Gastrocnemius medialis (tissue), 4 donors: ENCODE data around the gene GJB4. TPM values are rescaled to one million over a fixed set of nuclear protein-coding genes. Genes with fewer than 3 reads are reported as not detected.

Source experiments
- ATAC-seq, 2 donors: fragments of 150-250 bp; one replicate each; pipeline ENCODE4 v1.9.1; 2016
- DNase-seq, 2 donors: peaks; one replicate each; pipeline ENCODE4 v3.0.0-alpha.2; 2019
- H3K27ac ChIP-seq, 4 donors: fragments of 200-600 bp; sonication (generic); 1 replicate in 1 of 4; 2 replicates in 3 of 4; pipeline ENCODE4 v1.5.1; 2016 to 2018; ENCODE audit warnings: mild to moderate bottlenecking in 2 of 4, moderate library complexity in 1 of 4
- H3K27me3 ChIP-seq, 3 donors: fragments of 200-600 bp; sonication (generic) in 2 of 3; 1 replicate in 1 of 3; 2 replicates in 2 of 3; pipeline versions ENCODE4 v1.5.1 to v1.6.0; 2016 to 2019; ENCODE audit warnings: mild to moderate bottlenecking in 1 of 3, moderate library complexity in 1 of 3
- H3K36me3 ChIP-seq, 2 donors: fragments of 200-600 bp; sonication (generic) in 1 of 2; one replicate each; pipeline ENCODE4 v1.5.1; 2017 to 2018
- H3K4me1 ChIP-seq, 2 donors: fragments of 200-600 bp; sonication (generic) in 1 of 2; one replicate each; pipeline ENCODE4 v1.5.1; 2016 to 2017; ENCODE audit warnings: mild to moderate bottlenecking in 2 of 2
- H3K4me3 ChIP-seq, 4 donors: fragments of 200-600 bp; sonication (generic) in 3 of 4; 1 replicate in 1 of 4; 2 replicates in 3 of 4; pipeline ENCODE4 v1.5.1; 2016 to 2019; ENCODE audit warnings: mild to moderate bottlenecking in 2 of 4
- H3K9me3 ChIP-seq, 3 donors: fragments of 200-600 bp; sonication (generic) in 2 of 3; 1 replicate in 1 of 3; 2 replicates in 2 of 3; pipeline ENCODE4 v1.5.1; 2016 to 2019
- CTCF ChIP-seq, 5 experiments: fragments of 450-650 bp in 3 of 5; fragments of 200-600 bp in 2 of 5; sonication (generic) in 2 of 5; IDR thresholded peaks in 4 of 5; conservative IDR thresholded peaks in 1 of 5; 1 replicate in 4 of 5; 2 replicates in 1 of 5; pipeline ENCODE4 v1.5.1; 2016 to 2019; ENCODE audit warnings: antibody characterized with exemption in 5 of 5, mild to moderate bottlenecking in 3 of 5, moderate library complexity in 3 of 5
- POLR2A ChIP-seq, 2 donors: fragments of 450-650 bp; IDR thresholded peaks; one replicate each; pipeline ENCODE4 v1.6.1; 2017; ENCODE audit warnings: antibody characterized with exemption in 2 of 2, mild to moderate bottlenecking in 2 of 2, moderate library complexity in 2 of 2
- in situ Hi-C, 4 donors: fragments of 200-750 bp; cut with MboI; loops; one replicate each; pipeline versions ENCODE4 v1.15.0 to v1.8.0; 2017; ENCODE audit warnings: low sequenced_read_pairs in 4 of 4
- intact Hi-C: fragments of 100-400 bp; cut with DNase I; formaldehyde crosslinking; loops from one replicate; pipeline ENCODE4 v1.15.1; 2023; ENCODE audit warnings: low total_unique reads
- total RNA-seq, 4 donors: library from RNA; depleted of rRNA; stranded (reverse); fragments of >200 nt; gene quantifications; one replicate each; pipeline versions ENCODE4 v1.1.0 to v1.2.3, GENCODE V29; 2016

GJB4 gene
- total RNA-seq, 4 donors from 2014 or later = not detected

GRCh38 chr1:34795916-34796315, 36.4 kb downstream of the GJB4 start:
- DNase-seq (no peak), ATAC-seq (no peak)
- intact Hi-C loops = no loop called here
- Histone ChIP-seq H3K9me3 (no peaks in the 10 kb centered on the region), H3K27ac (peak overlapping the region; percentile 13 to 79 (median 78)), H3K4me3 (peak overlapping the region; percentile 44 to 62 (median 51)), H3K4me1 (peaks cover 3 to 11% of the 10 kb centered on the region in 2 donors), H3K36me3 (peaks cover 0 to 10% of the 10 kb centered on the region in 2 donors), H3K27me3 (peaks cover 0 to 7% (median 2%) of the 10 kb centered on the region in 3 donors)
- TF ChIP-seq POLR2A (IDR thresholded peaks at IDR 0.05) = no peak
- TF ChIP-seq CTCF (IDR thresholded peaks at IDR 0.05 in 4 of 5, conservative IDR thresholded peaks at IDR 0.05 in 1 of 5) = no peak
- in situ Hi-C loops = no loop called here

- peak overlapping the region; percentile 44 to 62 (median 51) for H3K4me3 ChIP-seq
- H3K36me3 ChIP-seq = peaks cover 0 to 10% of the 10 kb centered on the region in 2 donors
- DNase-seq (no peak), ATAC-seq (no peak)
- no peaks in the 10 kb centered on the region for H3K9me3 ChIP-seq
- intact Hi-C loops = no loop called here
- peaks cover 3 to 7% of the 10 kb centered on the region in 2 donors for H3K4me1 ChIP-seq
- H3K27me3 ChIP-seq = peaks cover 0 to 7% (median 2%) of the 10 kb centered on the region in 3 donors
- in situ Hi-C loops = no loop called here
- H3K27ac ChIP-seq = peak overlapping the region; percentile 13 to 79 (median 78)
- TF ChIP-seq POLR2A (IDR thresholded peaks at IDR 0.05) (no peak), CTCF (IDR thresholded peaks at IDR 0.05 in 4 of 5, conservative IDR thresholded peaks at IDR 0.05 in 1 of 5) (no peak)
These were observed 37.5 kb downstream of the GJB4 start for GRCh38 chr1:34796990-34797389.

- no peak for DNase-seq
- intact Hi-C loops = no loop called here
- ATAC-seq = no peak
- Histone ChIP-seq H3K36me3 (no peaks in the 10 kb centered on the region), H3K9me3 (no peaks in the 10 kb centered on the region), H3K27me3 (no peaks in the 10 kb centered on the region), H3K27ac (peak overlapping the region in 2 of 4 donors; percentile 48 to 60), H3K4me3 (no peak overlapping the region), H3K4me1 (no peaks in the 10 kb centered on the region)
- no peak for TF ChIP-seq CTCF (IDR thresholded peaks at IDR 0.05 in 4 of 5, conservative IDR thresholded peaks at IDR 0.05 in 1 of 5)
- no peak for TF ChIP-seq POLR2A (IDR thresholded peaks at IDR 0.05)
- in situ Hi-C loops = no loop called here
These were observed 40.7 kb downstream of the GJB4 start for GRCh38 chr1:34800214-34800613.

GRCh38 chr1:34803770-34804169, 44.2 kb downstream of the GJB4 start:
- ATAC-seq (no peak), DNase-seq (no peak)
- no peak for TF ChIP-seq POLR2A (IDR thresholded peaks at IDR 0.05)
- no peak for TF ChIP-seq CTCF (IDR thresholded peaks at IDR 0.05 in 4 of 5, conservative IDR thresholded peaks at IDR 0.05 in 1 of 5)
- Histone ChIP-seq H3K4me3 (no peak overlapping the region), H3K4me1 (no peaks in the 10 kb centered on the region), H3K9me3 (no peaks in the 10 kb centered on the region), H3K27me3 (no peaks in the 10 kb centered on the region), H3K36me3 (no peaks in the 10 kb centered on the region), H3K27ac (no peak overlapping the region)
- intact Hi-C loops (no loop called here), in situ Hi-C loops (no loop called here)

DNA sequence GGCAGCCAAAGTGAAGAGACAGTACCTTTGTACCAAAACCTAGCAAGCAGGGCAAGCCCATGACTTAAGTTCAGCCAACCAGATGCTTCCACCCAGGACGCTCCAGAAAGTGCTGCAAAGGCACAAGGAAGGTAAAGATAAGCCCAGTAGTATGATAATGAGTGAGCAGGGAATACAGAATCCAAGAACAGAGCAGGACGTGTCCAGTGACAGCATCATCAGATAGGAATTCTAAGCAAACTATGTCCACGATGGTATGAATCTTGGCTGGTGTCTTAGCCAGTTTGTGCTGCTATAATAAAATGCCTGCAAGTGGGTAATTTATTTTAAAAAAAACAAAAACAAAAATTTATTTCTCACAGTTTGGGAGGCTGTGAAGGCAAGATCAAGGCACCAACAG, 46.9 kb downstream of the GJB4 start:
- in situ Hi-C loops = no loop called here
- DNase-seq (no peak), ATAC-seq (no peak)

More for the DNA sequence above, 46.9 kb downstream of the GJB4 start:
- Histone ChIP-seq H3K4me1 (no peaks in the 10 kb centered on the region), H3K4me3 (no peak overlapping the region), H3K27ac (no peak overlapping the region), H3K27me3 (no peaks in the 10 kb centered on the region), H3K9me3 (no peaks in the 10 kb centered on the region), H3K36me3 (no peaks in the 10 kb centered on the region)
- intact Hi-C loops = no loop called here
- no peak for TF ChIP-seq POLR2A (IDR thresholded peaks at IDR 0.05)
- TF ChIP-seq CTCF (IDR thresholded peaks at IDR 0.05 in 4 of 5, conservative IDR thresholded peaks at IDR 0.05 in 1 of 5) = no peak
